ENCODE measurements around the gene LUC7L2.

DNA sequence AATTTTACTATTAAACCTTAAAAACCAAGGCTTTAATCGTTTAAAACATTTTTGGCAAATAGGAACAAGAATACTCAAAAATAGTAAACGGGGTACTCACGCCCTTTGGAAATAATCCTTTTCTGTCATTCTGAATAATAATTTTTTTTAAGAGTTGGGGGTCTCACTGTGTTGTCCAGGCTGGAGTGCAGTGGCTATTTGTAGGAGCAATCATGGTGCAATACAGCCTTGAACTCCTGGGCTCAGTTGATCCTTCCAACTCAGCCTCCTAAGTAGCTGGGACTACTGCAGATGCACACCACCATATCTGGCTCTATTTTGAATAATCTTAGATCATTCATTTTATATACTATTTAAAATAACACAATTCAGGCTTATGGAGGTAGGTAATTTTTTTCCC lies 24.9 kb downstream of the LUC7L2 start:
- TF ChIP-seq CTCF (IDR thresholded peaks at IDR 0.05): no peak
- TF ChIP-seq POLR2A (IDR thresholded peaks at IDR 0.05): no peak
- no peak for TF ChIP-seq POLR2AphosphoS5 (IDR thresholded peaks at IDR 0.05)

Measured in breast epithelium (tissue), 3 donors.